Skin epidermis (tissue), 12 donors: ENCODE measurements around the gene APLP1.
A peak's percentile ranks its signal among the peaks of the same experiment; 100 is the strongest.
"Not testable (repeated sequence)": the region's sequence is repeated elsewhere in the genome, so short reads cannot be mapped to it uniquely, and the experiment has no call there.

Experiments used
- H3K27ac ChIP-seq, 21 experiments: fragments of 200-600 bp; sonication (generic) in 11 of 21; one replicate each; pipeline ENCODE4 v1.5.0; 2020; ENCODE audit warnings: mild to moderate bottlenecking in 3 of 21, inconsistent platforms in 2 of 21, moderate library complexity in 2 of 21
- H3K4me3 ChIP-seq, 7 experiments: fragments of 200-600 bp; sonication (generic) in 2 of 7; one replicate each; pipeline ENCODE4 v1.5.0; 2020; ENCODE audit warnings: inconsistent platforms in 2 of 7, mild to moderate bottlenecking in 2 of 7, moderate library complexity in 1 of 7

APLP1 gene

GRCh38 chr19:35851213-35852028 lies 17.0 kb upstream of the APLP1 start:
- no peak overlapping the region for H3K27ac ChIP-seq
- H3K4me3 ChIP-seq: no peak overlapping the region

DNA sequence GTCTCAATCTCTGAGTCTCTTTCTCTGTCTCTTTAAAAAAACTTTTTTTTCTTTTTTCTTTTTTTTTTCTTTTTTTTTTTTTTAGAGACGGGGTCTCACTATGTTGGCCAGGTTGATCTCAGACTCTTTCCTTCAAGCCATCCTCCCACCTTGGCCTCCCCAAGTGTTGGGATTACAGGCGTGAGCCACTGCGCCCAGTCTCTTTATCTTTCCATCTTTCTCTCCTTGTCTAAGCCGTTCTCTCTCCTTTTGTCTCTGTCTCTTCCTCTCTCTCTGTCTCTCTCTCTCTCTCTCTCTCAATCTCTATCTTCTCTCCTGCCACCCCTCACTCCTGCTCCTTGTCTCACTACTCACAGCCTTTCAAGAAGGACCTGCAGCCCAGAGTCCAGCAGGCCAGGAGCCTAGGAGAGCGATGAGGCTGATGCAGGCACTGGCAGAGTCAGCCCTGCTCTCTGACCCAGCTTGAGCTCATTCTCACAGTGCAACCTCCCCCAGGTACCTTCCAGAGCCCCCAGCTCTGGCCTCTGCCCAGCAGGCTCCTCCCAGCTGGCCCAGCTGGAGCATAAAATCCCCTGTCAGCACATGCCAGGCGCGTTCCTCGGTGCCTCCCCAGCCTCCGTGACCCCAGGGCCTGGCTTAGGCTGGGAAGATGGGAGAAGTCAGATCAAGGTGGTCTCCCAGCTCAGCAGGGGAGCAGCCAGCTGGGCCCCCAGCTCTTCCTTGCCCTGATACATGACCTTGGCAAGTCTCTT lies 16.2 kb upstream of the APLP1 start, which contains the start of gene NPHS1:
Gene NPHS1 (minus strand): TSS at position 476 of the 752 bp plus-strand sequence. CDS start 667 bp downstream, outside the sequence.
- no peak within 1 kb of the TSS for H3K27ac ChIP-seq
- no peak within 1 kb of the TSS for H3K4me3 ChIP-seq

GRCh38 chr19:35853038-35853756 lies 15.2 kb upstream of the APLP1 start:
- Histone ChIP-seq H3K4me3 (no peak overlapping the region), H3K27ac (no peak overlapping the region)

- Histone ChIP-seq H3K27ac (peak within 1 kb of the TSS in 1 of 21 experiments; percentile 9), H3K4me3 (peak within 1 kb of the TSS; percentile 26 to 51 (median 34))
These were observed 11.7 kb upstream of the APLP1 start, which contains the start of gene KIRREL2 for GRCh38 chr19:35856546-35857149. TSS of gene KIRREL2 (plus strand) at chr19:35856911. CDS start at chr19:35857120, 209 bp downstream.

- Histone ChIP-seq H3K4me3 (no peak overlapping the region), H3K27ac (no peak overlapping the region)
These were observed 10.1 kb upstream of the APLP1 start for GRCh38 chr19:35858311-35858710.

DNA sequence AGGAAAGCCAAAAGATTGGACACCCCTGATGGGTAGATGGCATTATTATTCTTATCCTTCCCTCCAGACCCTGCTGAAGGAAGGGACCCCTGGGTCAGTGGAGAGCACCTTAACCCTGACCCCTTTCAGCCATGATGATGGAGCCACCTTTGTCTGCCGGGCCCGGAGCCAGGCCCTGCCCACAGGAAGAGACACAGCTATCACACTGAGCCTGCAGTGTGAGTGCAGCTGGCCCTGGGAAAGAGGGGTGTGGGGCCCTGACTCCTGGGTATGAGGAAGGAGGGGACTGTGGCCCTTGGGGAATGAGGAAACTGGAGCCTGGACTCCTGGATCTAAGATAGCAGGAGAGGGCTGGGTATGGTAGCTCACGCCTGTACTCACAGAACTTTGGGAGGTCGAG lies 9.0 kb upstream of the APLP1 start:
- no peak overlapping the region for H3K27ac ChIP-seq
- no peak overlapping the region for H3K4me3 ChIP-seq

GRCh38 chr19:35860436-35860817 lies 7.9 kb upstream of the APLP1 start:
- Histone ChIP-seq H3K27ac (no peak overlapping the region), H3K4me3 (no peak overlapping the region)

DNA sequence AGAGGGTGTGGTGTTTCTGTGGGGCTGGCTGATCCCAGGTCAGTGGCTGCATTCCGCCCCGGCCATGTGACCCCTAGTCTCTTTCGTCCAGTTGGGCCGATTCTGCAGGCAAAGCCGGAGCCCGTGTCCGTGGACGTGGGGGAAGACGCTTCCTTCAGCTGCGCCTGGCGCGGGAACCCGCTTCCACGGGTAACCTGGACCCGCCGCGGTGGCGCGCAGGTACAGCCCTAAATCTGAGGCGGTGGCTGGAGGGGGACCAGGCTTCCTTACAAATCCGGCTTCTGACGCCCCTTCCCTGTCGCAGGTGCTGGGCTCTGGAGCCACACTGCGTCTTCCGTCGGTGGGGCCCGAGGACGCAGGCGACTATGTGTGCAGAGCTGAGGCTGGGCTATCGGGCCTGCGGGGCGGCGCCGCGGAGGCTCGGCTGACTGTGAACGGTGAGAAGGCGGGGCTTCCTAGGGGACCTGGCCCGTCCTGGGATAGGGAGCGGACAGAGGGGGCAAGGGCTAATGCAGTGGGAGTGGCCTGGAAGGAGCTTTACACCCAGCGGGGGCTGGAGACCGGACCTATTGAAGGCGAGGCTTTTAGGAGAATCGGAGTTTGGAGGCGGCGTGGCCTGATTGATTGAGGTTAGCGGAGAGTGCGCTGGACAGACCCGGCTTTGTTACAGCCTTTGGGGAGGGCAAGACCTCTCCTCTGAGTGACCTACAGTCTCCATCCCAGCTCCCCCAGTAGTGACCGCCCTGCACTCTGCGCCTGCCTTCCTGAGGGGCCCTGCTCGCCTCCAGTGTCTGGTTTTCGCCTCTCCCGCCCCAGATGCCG lies 7.3 kb upstream of the APLP1 start:
- H3K27ac ChIP-seq: no peak overlapping the region

DNA sequence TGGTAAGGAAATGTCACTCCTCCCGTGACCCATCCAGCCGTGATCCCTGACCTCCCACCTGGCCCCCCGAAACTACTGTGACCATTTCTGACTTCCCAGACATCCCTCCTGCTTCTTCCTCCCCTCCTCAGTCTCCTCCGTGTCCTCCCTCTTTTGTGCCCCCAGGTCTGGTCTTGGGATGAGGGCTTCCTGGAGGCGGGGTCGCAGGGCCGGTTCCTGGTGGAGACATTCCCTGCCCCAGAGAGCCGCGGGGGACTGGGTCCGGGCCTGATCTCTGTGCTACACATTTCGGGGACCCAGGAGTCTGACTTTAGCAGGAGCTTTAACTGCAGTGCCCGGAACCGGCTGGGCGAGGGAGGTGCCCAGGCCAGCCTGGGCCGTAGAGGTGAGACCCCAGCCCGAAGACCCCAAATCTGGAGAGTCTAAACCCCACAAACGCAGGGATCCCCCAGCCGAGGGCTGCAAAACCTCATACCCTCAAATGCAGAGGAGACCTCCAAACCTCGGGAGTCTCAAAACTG lies 6.7 kb upstream of the APLP1 start:
- H3K4me3 ChIP-seq: no peak overlapping the region
- no peak overlapping the region for H3K27ac ChIP-seq

More for the DNA sequence above, 7.3 kb upstream of the APLP1 start:
- H3K4me3 ChIP-seq: no peak overlapping the region

DNA sequence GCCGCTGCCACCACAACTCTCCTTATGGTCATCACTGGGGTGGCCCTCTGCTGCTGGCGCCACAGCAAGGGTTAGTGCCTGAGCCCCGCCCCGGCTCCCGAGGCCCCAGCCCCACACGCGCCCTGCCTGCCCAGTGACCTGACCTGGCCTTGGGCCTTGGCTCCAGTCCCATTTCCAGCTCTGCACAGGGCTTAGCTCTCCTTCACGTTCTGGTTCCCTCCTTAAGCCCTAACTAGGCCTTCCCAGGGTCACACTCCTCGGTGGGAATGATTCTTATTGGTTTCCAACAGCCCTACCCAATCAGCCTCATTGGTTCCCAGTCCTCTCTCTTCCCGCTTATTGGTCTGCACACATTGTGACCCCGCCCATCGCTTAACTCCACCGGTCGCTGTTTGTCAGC lies 5.8 kb upstream of the APLP1 start:
- Histone ChIP-seq H3K27ac (no peak overlapping the region), H3K4me3 (no peak overlapping the region)

DNA sequence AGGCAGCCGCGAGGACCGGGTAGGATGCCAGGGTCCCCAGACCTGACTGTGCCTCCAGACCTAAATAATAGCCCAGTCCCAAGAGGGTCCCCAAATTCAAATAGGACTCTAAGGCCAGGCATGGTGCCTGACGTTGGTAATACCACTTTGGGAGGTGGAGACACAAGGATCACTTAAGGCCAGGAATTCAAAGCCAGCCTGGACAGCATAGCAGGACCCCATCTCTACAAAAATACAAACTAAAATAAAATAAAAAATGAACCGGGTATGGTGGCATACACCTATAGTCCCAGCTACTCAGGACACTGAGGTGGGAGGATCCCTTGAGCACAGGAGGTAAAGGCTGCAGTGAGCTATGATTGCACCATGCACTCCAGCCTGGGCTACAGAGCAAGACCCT lies 5.4 kb upstream of the APLP1 start:
- Histone ChIP-seq H3K27ac (no peak overlapping the region), H3K4me3 (no peak overlapping the region)

- Histone ChIP-seq H3K4me3 (peak overlapping the region; percentile 24 to 48 (median 37)), H3K27ac (no peak overlapping the region)
These were observed 501 bp downstream of the APLP1 start for GRCh38 chr19:35868823-35869326.

DNA sequence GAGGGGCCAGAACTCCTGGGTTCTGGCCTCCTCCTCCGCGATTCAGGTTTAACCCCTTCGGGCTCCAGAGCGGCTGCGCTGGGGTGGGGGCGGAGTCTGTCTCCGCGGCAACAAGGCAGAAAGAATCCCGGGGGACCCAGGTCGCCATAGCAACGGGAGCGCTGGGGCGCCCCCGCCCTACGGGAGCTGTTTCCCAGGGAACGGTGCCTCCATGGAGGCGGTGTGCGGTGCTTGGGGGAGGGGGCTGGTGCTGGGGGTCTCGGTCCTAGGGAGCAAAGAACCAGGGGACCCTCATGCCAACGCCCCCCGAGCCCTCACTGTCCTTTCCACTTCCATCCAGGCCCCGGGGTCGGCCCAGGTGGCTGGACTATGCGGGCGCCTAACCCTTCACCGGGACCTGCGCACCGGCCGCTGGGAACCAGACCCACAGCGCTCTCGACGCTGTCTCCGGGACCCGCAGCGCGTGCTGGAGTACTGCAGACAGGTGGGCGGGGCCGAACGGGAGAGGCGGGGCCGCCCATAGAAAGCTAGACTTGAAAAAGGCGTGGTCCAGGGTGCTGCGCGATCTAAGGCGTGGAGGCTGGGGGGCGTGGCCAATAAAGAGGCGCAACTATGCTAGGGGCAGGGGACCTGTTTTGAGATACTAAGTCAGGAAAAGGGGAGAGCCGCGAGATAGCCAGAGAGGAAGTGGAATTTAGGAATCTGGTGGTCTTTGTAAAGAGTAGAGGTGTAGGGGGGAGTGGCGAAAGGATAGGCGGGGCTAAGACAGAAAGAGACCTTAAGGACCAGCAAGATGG lies 1.2 kb downstream of the APLP1 start:
- peak overlapping the region in 2 of 7 experiments; percentile 37 to 48 for H3K4me3 ChIP-seq
- no peak overlapping the region for H3K27ac ChIP-seq

DNA sequence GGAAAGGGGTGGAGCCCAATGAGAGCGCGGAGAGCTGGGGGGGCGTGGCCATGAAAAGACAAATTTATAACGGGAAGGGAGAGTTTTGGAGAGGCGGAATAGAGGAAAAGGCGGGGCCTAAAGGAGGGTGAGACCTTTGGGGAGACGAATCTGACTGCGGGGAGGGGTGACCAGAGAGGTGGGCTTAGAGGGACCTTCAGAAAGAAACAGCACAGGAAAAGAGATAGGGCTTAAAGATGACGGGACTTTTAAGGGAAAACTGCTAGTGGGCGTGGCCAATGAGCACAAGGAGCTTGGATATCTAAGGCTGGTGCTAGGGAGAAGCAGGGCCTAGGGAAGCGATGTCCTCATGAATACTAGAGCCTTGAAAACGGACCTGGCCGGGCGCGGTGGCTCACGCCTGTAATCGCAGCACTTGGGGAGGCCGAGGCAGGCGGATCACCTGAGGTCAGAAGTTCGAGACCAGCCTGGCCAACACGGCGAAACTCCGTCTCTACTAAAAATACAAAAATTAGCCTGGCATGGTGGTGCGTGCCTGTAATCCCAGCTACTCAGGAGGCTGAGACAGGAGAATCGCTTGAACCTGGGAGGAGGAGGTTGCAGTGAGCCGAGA lies 1.9 kb downstream of the APLP1 start:
- H3K4me3 ChIP-seq: peak overlapping the region in 1 of 7 experiments; percentile 12

DNA sequence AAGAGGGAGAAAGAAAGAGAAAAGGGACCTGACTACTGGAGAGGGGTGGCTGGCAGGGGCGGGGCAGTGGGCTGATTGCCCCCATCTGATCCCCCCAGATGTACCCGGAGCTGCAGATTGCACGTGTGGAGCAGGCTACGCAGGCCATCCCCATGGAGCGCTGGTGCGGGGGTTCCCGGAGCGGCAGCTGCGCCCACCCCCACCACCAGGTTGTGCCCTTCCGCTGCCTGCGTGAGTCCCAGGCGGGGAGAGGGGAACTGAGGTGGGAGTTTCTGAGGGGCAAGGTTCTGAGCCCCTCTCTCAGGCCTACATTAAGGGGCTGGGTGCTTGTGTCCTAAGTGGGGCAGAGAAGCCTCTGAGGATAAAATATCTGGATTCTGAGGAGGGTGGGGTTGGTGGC lies 2.4 kb downstream of the APLP1 start:
- no peak overlapping the region for H3K4me3 ChIP-seq

More for the DNA sequence above, 1.9 kb downstream of the APLP1 start:
- not testable (repeated sequence) for H3K27ac ChIP-seq

GRCh38 chr19:35871611-35872010 lies 3.2 kb downstream of the APLP1 start:
- Histone ChIP-seq H3K27ac (no peak overlapping the region), H3K4me3 (no peak overlapping the region)

More for the DNA sequence above, 2.4 kb downstream of the APLP1 start:
- no peak overlapping the region for H3K27ac ChIP-seq

- no peak overlapping the region for H3K4me3 ChIP-seq
- H3K27ac ChIP-seq: no peak overlapping the region
These were observed 3.8 kb downstream of the APLP1 start for GRCh38 chr19:35872180-35872579.
